HG02840 (cell line): ENCODE data around the gene ANO3.
"Not testable (repeated sequence)": the region's sequence is repeated elsewhere in the genome, so short reads cannot be mapped to it uniquely, and the experiment has no call there.

Experiments used
- ATAC-seq: cut with Tn5 transposase; IDR thresholded peaks from one replicate; pipeline ENCODE4 v1.9.1; 2021; ENCODE audit warnings: mild to moderate bottlenecking, moderate library complexity, moderate number of reproducible peaks; ENCODE audit not compliant: unreplicated experiment, low FRiP score

Gene ANO3

DNA sequence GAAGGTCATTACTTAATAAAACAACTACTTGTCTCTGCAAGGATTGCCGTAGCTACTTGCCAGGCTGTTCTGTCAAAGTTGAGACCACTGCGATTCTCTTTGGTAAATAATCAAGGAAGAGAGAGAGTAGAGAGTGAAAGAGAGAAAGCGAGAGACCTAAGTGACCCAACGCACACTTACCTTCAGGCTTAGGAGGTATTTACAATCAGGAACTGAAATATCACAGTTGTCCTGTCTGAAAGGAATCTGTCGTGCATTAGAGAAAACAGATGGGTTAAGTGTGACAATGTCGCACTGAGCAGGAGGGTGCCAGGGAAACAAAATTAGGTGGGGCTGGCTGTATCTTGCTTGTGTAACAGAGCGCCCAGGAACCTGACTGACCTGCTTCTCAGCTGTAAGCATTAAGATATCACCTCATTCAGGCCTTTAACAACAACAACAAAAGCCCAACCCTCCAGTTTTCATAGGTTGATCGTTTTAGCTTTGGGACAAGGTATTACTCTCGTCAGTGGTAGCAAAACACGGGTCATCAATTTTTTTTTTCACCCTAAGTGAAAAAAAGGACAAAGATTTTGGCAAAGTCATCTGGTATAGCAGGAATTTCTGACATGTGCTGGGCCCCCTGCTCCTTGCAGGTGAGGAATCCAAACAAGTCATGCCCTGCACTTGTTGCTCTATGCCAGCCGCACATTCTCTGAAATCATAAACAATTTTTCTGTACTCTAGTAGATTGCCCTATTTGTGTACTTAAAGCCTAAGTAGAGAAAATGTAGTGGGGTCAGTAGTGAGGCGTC, 240.1 kb downstream of the ANO3 start, which contains the start of gene MUC15:
MUC15 (minus strand) TSS at position 403 of the 794 bp plus-strand sequence. CDS start 5,169 bp downstream, outside the sequence.
- no peak for ATAC-seq

GRCh38 chr11:26572770-26573402, 241.0 kb downstream of the ANO3 start:
- no peak for ATAC-seq

GRCh38 chr11:26573896-26574295, 242.0 kb downstream of the ANO3 start:
- no peak for ATAC-seq

DNA sequence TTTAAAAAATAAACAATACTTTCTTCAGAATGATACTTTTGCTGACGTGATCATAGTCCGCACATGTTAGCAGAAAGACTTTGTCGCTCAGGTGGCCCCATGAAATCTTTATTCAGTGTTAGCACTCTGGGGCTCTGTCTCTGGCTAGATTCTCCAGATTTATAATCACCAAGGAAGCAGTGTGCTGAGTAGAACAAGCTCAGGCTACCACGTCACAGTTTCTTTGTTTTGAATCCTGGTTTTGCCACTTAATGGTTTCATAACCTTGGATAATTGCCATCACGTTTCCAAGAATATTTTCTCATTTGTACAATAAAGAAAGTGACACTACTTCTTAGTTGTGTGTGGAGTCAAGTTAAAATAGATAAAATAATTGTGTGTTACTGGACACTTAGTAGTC, 244.0 kb downstream of the ANO3 start:
- no peak for ATAC-seq

DNA sequence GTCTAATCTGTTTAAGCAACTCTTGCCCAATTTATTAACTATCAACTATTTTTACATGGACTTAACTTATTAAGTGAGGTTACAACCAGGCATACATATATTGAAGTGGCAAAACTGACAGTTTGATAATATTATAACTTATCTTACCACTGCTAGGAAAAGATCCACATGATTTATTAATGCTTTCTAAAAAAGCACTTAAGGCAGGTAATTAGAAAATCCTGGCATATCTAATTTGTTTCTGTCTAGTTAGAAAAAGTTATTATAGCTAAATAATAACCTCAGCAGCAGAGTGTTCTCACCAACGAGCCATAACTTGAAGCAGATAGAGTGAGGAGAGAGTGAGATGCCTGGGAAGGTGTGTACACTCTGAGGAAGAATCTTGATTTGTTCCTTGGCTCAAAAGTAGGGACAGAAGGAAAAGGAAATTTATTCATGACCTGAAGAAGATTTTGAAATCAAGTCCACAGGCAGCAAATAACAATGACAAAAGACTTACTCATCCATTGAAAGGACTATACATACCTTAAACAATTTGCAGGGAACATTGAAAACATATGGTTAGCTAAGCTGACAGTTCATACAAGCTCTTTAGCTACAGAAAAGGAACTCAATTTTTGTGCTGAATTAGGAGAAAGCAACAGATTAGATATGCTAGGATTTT, 247.2 kb downstream of the ANO3 start:
- no peak for ATAC-seq

DNA sequence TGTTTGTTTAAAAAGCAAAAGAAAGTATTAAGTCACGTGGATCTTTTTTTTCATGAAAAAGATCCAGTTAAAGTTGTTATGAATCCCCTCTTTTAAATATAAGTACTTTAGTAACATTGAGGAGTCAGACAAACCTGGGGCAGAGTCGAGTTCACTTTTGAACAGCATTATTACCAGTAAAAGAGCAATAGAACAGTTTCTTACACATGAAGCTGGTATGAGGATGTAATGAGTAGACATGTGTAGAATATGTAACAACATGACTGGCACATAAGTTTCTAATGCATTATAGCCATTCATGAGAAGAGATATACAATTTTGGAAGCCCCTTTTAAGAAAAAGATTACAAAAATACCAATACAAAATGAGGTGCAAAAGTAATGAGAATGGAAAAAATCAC, 247.8 kb downstream of the ANO3 start:
- no peak for ATAC-seq

GRCh38 chr11:26580929-26581328, 249.0 kb downstream of the ANO3 start:
- ATAC-seq, result no peak

DNA sequence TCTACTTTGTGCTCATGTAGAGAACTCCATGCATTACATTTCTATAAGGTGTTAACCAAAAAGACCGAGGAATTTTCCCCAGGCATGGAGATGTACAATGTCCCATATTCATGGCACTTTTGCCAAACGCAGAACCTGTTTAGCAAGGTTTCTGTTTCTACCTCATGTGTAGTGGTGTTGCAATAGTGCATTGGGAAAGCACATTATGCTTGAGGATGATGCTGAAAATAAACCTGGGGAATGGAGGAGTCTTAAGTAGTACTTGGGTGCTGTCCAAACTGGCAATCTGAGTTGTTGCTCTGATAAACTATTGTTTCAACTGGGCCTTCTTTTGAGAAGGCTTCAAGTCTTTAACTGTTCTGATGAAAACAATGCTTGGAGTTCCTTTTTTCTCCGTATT, 251.6 kb downstream of the ANO3 start:
- ATAC-seq, result no peak

GRCh38 chr11:26584818-26585217, 252.9 kb downstream of the ANO3 start:
- ATAC-seq, result no peak

DNA sequence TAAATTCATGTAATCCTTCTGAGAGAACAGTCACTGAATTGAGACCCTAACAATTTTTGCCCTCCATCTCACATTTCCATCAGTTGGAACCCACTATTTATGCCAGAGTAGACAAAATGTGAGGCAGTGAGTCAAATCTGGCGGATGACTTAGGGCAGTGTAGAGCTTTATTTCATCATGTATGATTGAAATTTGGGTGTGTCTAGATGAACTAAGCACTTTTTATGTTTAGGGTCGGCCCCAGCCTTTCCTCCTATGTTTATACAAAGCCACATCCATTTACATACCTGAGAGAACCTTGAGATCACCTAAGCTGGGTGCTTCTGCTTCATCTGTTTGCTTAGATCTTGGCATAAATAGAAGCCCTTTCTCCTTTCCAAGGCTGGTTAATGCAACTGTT, 255.1 kb downstream of the ANO3 start:
- no peak for ATAC-seq

DNA sequence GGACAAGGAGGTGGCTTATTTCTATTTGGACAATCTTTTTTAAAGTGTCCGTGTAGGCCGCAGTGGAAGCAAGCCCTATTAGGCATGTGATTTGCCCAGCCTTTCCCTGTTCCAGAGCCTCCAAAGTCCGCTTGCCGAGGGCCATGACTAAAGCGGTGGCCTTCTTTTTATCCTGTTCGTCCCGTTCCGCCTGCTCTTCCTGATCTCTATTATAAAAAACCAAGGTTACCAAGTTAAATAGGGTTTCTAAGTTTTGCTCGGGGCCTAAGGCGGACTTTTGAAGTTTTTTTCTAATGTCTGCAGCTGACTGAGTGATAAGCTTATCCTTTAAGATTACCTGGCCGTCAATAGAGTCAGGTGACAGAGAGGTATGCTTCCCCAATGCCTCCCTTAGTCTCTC, 261.8 kb downstream of the ANO3 start:
- no peak for ATAC-seq

GRCh38 chr11:26595207-26595865, 263.4 kb downstream of the ANO3 start:
- not testable (repeated sequence) for ATAC-seq

DNA sequence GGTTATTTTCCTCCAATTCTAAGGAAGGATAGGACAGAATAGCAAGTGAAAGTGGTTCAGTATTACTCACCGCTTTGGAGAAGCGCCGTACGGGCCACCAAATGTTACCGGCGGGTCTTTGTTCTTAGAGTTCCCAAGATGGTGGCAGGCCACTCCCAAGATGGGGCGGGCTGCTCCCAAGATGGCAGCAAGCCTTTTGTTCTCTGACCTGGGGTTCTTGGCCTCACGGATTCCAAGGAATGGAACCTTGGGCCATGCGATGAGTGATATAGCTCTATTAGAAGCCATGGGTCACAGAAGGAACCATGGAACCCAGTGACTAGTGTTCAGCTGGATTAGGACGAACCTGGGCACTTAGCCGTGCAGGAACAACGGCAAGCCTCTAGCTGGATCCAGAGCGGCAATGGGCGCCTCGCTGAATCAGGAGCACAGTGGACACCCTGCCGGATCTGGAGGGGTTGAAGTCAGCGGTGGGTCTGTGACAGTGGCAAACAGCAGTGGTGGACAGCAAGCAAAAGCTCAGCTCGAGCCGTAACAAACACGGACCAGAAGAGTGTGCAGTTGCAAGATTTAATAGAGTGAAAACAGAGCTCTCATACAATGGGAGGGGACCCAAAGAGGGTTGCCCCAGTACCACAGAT, 265.2 kb downstream of the ANO3 start:
- ATAC-seq, result not testable (repeated sequence)

DNA sequence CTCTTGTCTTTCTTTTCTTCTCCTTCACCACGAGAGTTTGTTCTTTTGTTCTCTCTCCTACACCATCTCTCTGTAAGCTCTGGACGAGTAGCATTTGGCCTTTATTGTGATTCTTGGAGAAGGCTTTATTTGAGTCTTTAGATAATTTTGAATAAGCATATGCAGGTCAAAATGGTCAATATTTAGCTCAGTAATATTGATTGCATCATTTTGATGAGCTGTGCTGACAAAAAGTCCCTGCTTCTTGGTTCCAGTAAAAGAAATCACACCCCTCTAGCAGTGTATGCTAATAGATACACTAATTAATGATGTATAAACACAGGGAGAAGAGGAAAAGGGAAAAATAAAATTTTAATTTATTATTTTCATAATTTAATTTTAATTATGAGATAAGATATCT, 266.0 kb downstream of the ANO3 start:
- no peak for ATAC-seq

GRCh38 chr11:26599425-26599824, 267.5 kb downstream of the ANO3 start:
- ATAC-seq, result no peak

- ATAC-seq, result no peak
Measured at GRCh38 chr11:26599876-26600434, 268.0 kb downstream of the ANO3 start.

GRCh38 chr11:26607725-26608506, 276.0 kb downstream of the ANO3 start:
- no peak for ATAC-seq

DNA sequence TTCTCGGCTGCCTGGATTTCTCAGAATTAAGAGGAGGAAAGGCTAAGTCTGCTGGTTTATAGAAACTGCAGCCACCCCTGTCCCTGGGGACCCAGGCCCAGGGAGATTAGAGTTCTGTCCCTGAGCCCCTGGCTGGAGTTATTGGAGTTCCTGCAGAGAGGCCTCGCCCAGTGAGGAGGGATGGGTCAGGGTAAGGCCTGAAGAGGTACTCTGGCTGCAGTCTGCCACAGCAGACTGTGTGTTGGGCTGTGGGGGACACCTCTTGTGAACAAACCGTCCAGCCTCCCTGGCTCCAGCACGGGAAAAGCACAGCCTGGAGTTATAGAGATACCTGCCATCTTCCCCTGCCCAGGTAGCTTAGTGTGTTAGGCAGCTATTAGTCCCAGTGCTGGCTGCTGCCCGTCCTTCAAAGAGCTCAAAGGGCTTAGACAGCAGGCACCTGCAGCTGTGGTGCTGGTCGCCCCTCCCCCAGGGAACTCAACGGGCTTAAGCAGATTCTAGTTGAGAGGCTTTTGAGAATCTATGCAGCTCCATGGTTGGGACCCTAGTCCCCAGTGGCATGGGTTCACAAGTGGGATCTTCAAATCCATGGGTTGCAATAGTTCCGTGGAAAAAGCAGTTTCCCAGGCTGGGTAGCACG, 276.7 kb downstream of the ANO3 start:
- no peak for ATAC-seq

- ATAC-seq, result no peak
Measured at GRCh38 chr11:26613759-26614158, 281.8 kb downstream of the ANO3 start.
